Thoracic aorta (tissue), 2 donors: Measurements from ENCODE around the gene FIGN. TPM values are rescaled to one million over a fixed set of nuclear protein-coding genes. Genes with fewer than 3 reads are reported as not detected.

Experiments
- ATAC-seq: fragments of 150-250 bp; one replicate; pipeline ENCODE4 v1.8.0; 2017; ENCODE audit warnings: low read depth; ENCODE audit not compliant: insufficient number of reproducible peaks, low FRiP score
- DNase-seq: peaks from one replicate; pipeline ENCODE4 v3.0.0-alpha.2; 2020; ENCODE audit warnings: low spot score
- H3K27ac ChIP-seq, 2 donors: fragments of 200-600 bp; sonication (generic); 1 replicate in 1 of 2; 2 replicates in 1 of 2; pipeline ENCODE4 v1.5.1; 2016; ENCODE audit warnings: mild to moderate bottlenecking in 2 of 2, moderate library complexity in 2 of 2
- H3K27me3 ChIP-seq: fragments of 200-600 bp; sonication (generic); replicated peaks from 2 replicates; pipeline ENCODE4 v1.6.0; 2016; ENCODE audit warnings: mild to moderate bottlenecking; ENCODE audit not compliant: insufficient read depth
- H3K36me3 ChIP-seq: fragments of 200-600 bp; sonication (generic); one replicate; pipeline ENCODE4 v1.5.1; 2016
- H3K4me1 ChIP-seq, 2 donors: fragments of 200-600 bp; sonication (generic); 1 replicate in 1 of 2; 2 replicates in 1 of 2; pipeline versions ENCODE4 v1.5.1 to v1.6.0; 2016; ENCODE audit warnings: low read depth in 2 of 2, mild to moderate bottlenecking in 1 of 2; ENCODE audit not compliant: control insufficient read depth in 1 of 2
- H3K4me3 ChIP-seq: fragments of 200-600 bp; sonication (generic); 2 replicates; pipeline ENCODE4 v1.5.1; 2016; ENCODE audit warnings: mild to moderate bottlenecking
- H3K9me3 ChIP-seq: fragments of 200-600 bp; sonication (generic); 2 replicates; pipeline ENCODE4 v1.5.1; 2016
- CTCF ChIP-seq: fragments of 200-600 bp; sonication (generic); IDR thresholded peaks from one replicate; pipeline ENCODE4 v1.5.1; 2019; ENCODE audit warnings: antibody characterized with exemption
- total RNA-seq, 2 donors: library from RNA; depleted of rRNA; stranded (reverse); fragments of >200 nt; gene quantifications; one replicate each; pipeline versions ENCODE4 v1.1.0 to v1.2.3, GENCODE V29; 2016

The FIGN gene
- total RNA-seq, 2 donors from 2014 or later, result 10.8 to 21.2 TPM

GRCh38 chr2:163644238-163644637, 91.6 kb downstream of the FIGN start:
- Histone ChIP-seq H3K4me3 (no peak overlapping the region), H3K36me3 (no peaks in the 10 kb centered on the region), H3K4me1 (peaks cover 9 to 40% of the 10 kb centered on the region in 2 donors), H3K27ac (no peak overlapping the region), H3K9me3 (no peaks in the 10 kb centered on the region), H3K27me3 (no peaks in the 10 kb centered on the region)
- DNase-seq (no peak), ATAC-seq (no peak)
- no peak for TF ChIP-seq CTCF

DNA sequence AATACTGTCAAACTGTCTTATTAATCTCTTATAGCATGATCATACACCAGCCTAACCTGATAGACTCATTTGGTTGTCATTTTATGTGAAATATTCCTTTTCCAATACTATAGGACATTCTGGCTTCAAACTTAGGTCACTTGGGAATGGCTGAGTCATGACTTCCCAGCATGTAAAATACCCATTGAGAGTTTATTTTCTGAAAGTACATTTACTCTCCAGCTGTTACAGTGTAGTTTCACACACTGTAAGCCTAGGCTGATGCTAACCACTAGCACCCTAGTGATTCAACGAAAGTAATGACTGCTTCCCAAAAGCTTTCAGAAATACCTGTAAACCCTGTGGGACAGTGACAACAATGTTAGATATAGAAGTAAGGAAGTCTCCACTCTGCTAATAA, 93.8 kb downstream of the FIGN start:
- Histone ChIP-seq H3K4me3 (no peak overlapping the region), H3K9me3 (no peaks in the 10 kb centered on the region), H3K4me1 (peaks cover 9 to 31% of the 10 kb centered on the region in 2 donors), H3K27me3 (no peaks in the 10 kb centered on the region), H3K27ac (no peak overlapping the region), H3K36me3 (no peaks in the 10 kb centered on the region)
- TF ChIP-seq CTCF, result no peak
- ATAC-seq, result no peak
- no peak for DNase-seq

DNA sequence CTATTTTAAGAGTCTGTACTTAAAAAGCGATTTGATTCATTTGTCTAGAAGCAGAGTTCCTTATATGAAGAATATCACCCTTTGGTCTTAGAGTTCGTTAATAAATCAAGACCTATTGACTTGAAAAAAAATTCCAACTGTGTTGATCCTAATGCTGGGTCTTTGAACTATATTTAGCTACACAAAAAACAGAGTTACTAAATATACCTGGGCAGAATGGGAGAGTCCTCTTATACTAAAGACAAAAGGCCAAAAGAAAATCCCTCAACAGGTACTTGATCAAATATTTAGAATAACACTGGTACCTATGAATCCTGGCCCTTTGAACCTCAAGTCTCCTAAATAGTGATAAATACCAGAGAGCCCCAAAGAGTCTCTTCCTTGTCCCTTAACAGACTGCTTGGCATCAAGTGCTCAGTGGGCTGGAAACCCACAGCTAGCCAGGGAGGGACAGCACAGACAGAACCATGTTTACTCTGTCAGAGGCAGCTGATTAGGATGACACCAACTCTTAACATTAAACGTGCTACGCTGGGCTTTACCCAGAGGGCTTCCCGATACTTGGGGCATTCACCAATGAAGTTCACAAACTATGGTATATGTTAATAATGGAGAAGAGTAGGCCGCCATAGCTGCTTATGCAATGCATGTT, 95.1 kb downstream of the FIGN start:
- no peak for ATAC-seq
- Histone ChIP-seq H3K9me3 (no peaks in the 10 kb centered on the region), H3K27ac (no peak overlapping the region), H3K4me3 (no peak overlapping the region), H3K27me3 (no peaks in the 10 kb centered on the region), H3K36me3 (no peaks in the 10 kb centered on the region), H3K4me1 (peaks cover 4 to 24% of the 10 kb centered on the region in 2 donors)
- no peak for TF ChIP-seq CTCF
- no peak for DNase-seq

GRCh38 chr2:163637871-163638270, 97.9 kb downstream of the FIGN start:
- Histone ChIP-seq H3K9me3 (no peaks in the 10 kb centered on the region), H3K4me3 (no peak overlapping the region), H3K4me1 (peaks cover 4 to 24% of the 10 kb centered on the region in 2 donors), H3K27me3 (no peaks in the 10 kb centered on the region), H3K36me3 (no peaks in the 10 kb centered on the region), H3K27ac (no peak overlapping the region)
- DNase-seq, result no peak
- TF ChIP-seq CTCF, result no peak
- no peak for ATAC-seq

DNA sequence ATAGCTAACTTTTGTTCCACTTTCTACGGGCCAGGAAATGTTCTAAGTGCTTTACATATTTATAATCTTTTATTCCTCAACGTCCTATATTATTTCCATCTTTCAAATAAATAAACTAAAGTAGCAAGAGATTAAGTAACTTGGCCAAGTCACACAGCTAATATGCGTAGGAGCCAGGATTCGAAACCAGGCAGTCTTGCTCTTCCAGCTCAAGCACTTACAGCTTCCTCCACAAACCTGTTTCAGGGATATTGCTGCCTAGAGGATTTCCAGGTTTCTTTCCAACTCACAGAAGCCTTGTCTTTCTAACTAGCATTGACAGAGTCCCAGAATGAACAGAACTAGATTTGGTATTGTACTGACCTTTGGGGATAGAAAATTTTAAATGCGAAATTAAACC, 102.5 kb downstream of the FIGN start:
- DNase-seq, result no peak
- no peak overlapping the region for H3K4me3 ChIP-seq
- peaks cover 0 to 3% of the 10 kb centered on the region in 2 donors for H3K4me1 ChIP-seq
- H3K9me3 ChIP-seq, result no peaks in the 10 kb centered on the region
- H3K27me3 ChIP-seq, result no peaks in the 10 kb centered on the region
- H3K27ac ChIP-seq, result no peak overlapping the region
- no peak for TF ChIP-seq CTCF
- ATAC-seq, result no peak
- no peaks in the 10 kb centered on the region for H3K36me3 ChIP-seq
